Ovary (tissue), 3 donors: ENCODE measurements around the gene TIGD6.

Source experiments
- EP300 ChIP-seq: sonication (generic); formaldehyde crosslinking; IDR thresholded peaks from one replicate; pipeline ENCODE4 v1.6.1; 2017; ENCODE audit warnings: antibody characterized with exemption
- POLR2A ChIP-seq: fragments of 450-650 bp; IDR thresholded peaks from one replicate; pipeline ENCODE4 v1.6.1; 2017; ENCODE audit warnings: antibody characterized with exemption, mild to moderate bottlenecking, moderate library complexity
- TF ChIP-seq, protein P1 (sequence below), 3 donors: fragments of 450-650 bp in 2 of 3; fragments of 200-600 bp in 1 of 3; IDR thresholded peaks; one replicate each; pipeline versions ENCODE4 v1.5.1 to v1.8.0; 2016 to 2022; ENCODE audit warnings: antibody characterized with exemption in 3 of 3, mild to moderate bottlenecking in 1 of 3
- donor health status: DM: no; HTN: no; CAD: no.

DNA sequence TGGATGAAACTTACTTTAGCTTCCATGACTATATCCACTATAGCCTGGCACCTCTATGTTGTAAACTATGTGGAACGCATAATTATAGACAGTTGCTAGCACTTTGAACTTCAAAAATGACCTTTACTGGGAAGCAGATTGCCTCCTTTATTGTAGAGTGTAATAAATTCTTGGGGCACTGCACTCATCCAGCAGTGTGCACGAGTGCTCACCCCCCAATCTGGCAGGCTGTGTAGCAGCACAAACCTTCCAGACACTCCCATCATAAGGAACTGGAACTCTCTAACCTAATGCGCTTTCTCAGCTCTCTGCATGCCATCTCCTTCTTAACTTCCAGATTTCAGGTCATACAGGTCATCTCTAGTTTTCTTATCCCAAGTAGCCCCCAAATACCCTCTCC is 54.3 kb downstream of the TIGD6 start:
- no peak for TF ChIP-seq EP300
- TF ChIP-seq, protein P1, sequence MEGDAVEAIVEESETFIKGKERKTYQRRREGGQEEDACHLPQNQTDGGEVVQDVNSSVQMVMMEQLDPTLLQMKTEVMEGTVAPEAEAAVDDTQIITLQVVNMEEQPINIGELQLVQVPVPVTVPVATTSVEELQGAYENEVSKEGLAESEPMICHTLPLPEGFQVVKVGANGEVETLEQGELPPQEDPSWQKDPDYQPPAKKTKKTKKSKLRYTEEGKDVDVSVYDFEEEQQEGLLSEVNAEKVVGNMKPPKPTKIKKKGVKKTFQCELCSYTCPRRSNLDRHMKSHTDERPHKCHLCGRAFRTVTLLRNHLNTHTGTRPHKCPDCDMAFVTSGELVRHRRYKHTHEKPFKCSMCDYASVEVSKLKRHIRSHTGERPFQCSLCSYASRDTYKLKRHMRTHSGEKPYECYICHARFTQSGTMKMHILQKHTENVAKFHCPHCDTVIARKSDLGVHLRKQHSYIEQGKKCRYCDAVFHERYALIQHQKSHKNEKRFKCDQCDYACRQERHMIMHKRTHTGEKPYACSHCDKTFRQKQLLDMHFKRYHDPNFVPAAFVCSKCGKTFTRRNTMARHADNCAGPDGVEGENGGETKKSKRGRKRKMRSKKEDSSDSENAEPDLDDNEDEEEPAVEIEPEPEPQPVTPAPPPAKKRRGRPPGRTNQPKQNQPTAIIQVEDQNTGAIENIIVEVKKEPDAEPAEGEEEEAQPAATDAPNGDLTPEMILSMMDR (IDR thresholded peaks at IDR 0.05), result no peak
- TF ChIP-seq POLR2A, result no peak
